Liver (tissue), 3 donors: Measurements from ENCODE around the gene CUBN.

Experiments
- EGR1 ChIP-seq, 2 donors: IDR thresholded peaks; 2 replicates each; pipeline ENCODE4 v1.6.1; 2016 to 2018; ENCODE audit warnings: antibody characterized with exemption in 2 of 2, low read depth in 2 of 2
- FOXA1 ChIP-seq: IDR thresholded peaks from 2 replicates; pipeline ENCODE4 v1.6.1; 2016; ENCODE audit warnings: antibody characterized with exemption
- GABPA ChIP-seq, 2 donors: IDR thresholded peaks in 1 of 2; conservative IDR thresholded peaks in 1 of 2; 2 replicates each; pipeline ENCODE4 v1.6.1; 2016; ENCODE audit warnings: antibody characterized with exemption in 2 of 2, mild to moderate bottlenecking in 1 of 2, moderate library complexity in 1 of 2
- HNF4G ChIP-seq: IDR thresholded peaks from 2 replicates; pipeline ENCODE4 v1.6.1; 2016; ENCODE audit warnings: antibody characterized with exemption
- RAD21 ChIP-seq, 2 donors: IDR thresholded peaks; 2 replicates each; pipeline ENCODE4 v1.6.1; 2016; ENCODE audit warnings: antibody characterized with exemption in 2 of 2, mild to moderate bottlenecking in 2 of 2
- RXRA ChIP-seq, 2 donors: IDR thresholded peaks; 2 replicates each; pipeline ENCODE4 v1.6.1; 2017 to 2018; ENCODE audit warnings: antibody characterized with exemption in 2 of 2, mild to moderate bottlenecking in 1 of 2
- SP1 ChIP-seq: IDR thresholded peaks from 2 replicates; pipeline ENCODE4 v1.6.1; 2018; ENCODE audit warnings: antibody characterized with exemption, mild to moderate bottlenecking
- TAF1 ChIP-seq: conservative IDR thresholded peaks from 2 replicates; pipeline ENCODE4 v1.6.1; 2016; ENCODE audit warnings: antibody characterized with exemption, mild to moderate bottlenecking
- YY1 ChIP-seq: IDR thresholded peaks from 2 replicates; pipeline ENCODE4 v1.6.1; 2016; ENCODE audit warnings: antibody characterized with exemption, mild to moderate bottlenecking
- TF ChIP-seq, protein P1 (sequence below): fragments of 150-350 bp; IDR thresholded peaks from 2 replicates; pipeline ENCODE4 v1.5.1; 2017; ENCODE audit warnings: improper control_type of control experiment, low read depth, low read length; ENCODE audit not compliant: missing input control
- TF ChIP-seq, protein P2 (sequence below): IDR thresholded peaks from 2 replicates; pipeline ENCODE4 v1.6.1; 2016; ENCODE audit warnings: antibody characterized with exemption
- TF ChIP-seq, protein P3 (sequence below): IDR thresholded peaks from 2 replicates; pipeline ENCODE4 v1.6.1; 2016; ENCODE audit warnings: antibody characterized with exemption
- TF ChIP-seq, protein P4 (sequence below): IDR thresholded peaks from 2 replicates; pipeline ENCODE4 v1.6.1; 2016; ENCODE audit warnings: antibody characterized with exemption, mild to moderate bottlenecking
- donor health status: healthy.
- donor health status: healthy.

DNA sequence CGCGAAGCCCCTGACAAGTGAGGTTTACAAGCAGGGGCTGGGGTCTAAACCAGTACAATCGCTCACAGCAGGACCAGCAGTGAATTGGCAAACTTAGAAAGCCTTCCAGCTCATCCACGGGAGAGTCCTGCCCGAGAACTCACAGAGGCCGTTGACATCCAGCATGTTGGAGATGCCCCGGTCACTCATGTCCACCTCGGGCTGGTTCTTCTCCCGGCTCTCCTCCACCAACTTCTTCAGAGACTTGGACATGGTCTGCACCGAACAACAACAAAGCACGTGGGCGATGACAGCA lies 312.8 kb downstream of the CUBN start:
- TF ChIP-seq, protein P1, sequence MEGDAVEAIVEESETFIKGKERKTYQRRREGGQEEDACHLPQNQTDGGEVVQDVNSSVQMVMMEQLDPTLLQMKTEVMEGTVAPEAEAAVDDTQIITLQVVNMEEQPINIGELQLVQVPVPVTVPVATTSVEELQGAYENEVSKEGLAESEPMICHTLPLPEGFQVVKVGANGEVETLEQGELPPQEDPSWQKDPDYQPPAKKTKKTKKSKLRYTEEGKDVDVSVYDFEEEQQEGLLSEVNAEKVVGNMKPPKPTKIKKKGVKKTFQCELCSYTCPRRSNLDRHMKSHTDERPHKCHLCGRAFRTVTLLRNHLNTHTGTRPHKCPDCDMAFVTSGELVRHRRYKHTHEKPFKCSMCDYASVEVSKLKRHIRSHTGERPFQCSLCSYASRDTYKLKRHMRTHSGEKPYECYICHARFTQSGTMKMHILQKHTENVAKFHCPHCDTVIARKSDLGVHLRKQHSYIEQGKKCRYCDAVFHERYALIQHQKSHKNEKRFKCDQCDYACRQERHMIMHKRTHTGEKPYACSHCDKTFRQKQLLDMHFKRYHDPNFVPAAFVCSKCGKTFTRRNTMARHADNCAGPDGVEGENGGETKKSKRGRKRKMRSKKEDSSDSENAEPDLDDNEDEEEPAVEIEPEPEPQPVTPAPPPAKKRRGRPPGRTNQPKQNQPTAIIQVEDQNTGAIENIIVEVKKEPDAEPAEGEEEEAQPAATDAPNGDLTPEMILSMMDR = no peak
- no peak for TF ChIP-seq GABPA (IDR thresholded peaks at IDR 0.05 in 1 of 2, conservative IDR thresholded peaks at IDR 0.05 in 1 of 2)
- no peak for TF ChIP-seq TAF1
- TF ChIP-seq YY1 = no peak
- TF ChIP-seq RXRA (IDR thresholded peaks at IDR 0.05) = no peak
- TF ChIP-seq, protein P2, sequence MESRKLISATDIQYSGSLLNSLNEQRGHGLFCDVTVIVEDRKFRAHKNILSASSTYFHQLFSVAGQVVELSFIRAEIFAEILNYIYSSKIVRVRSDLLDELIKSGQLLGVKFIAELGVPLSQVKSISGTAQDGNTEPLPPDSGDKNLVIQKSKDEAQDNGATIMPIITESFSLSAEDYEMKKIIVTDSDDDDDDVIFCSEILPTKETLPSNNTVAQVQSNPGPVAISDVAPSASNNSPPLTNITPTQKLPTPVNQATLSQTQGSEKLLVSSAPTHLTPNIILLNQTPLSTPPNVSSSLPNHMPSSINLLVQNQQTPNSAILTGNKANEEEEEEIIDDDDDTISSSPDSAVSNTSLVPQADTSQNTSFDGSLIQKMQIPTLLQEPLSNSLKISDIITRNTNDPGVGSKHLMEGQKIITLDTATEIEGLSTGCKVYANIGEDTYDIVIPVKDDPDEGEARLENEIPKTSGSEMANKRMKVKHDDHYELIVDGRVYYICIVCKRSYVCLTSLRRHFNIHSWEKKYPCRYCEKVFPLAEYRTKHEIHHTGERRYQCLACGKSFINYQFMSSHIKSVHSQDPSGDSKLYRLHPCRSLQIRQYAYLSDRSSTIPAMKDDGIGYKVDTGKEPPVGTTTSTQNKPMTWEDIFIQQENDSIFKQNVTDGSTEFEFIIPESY = no peak
- TF ChIP-seq, protein P3, sequence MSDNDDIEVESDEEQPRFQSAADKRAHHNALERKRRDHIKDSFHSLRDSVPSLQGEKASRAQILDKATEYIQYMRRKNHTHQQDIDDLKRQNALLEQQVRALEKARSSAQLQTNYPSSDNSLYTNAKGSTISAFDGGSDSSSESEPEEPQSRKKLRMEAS = no peak
- TF ChIP-seq HNF4G = no peak
- TF ChIP-seq FOXA1 = no peak
- TF ChIP-seq EGR1 (IDR thresholded peaks at IDR 0.05; ENCODE audit: low read depth in 2 of 2) = no peak
- TF ChIP-seq RAD21 (IDR thresholded peaks at IDR 0.05) = no peak
- TF ChIP-seq, protein P4, sequence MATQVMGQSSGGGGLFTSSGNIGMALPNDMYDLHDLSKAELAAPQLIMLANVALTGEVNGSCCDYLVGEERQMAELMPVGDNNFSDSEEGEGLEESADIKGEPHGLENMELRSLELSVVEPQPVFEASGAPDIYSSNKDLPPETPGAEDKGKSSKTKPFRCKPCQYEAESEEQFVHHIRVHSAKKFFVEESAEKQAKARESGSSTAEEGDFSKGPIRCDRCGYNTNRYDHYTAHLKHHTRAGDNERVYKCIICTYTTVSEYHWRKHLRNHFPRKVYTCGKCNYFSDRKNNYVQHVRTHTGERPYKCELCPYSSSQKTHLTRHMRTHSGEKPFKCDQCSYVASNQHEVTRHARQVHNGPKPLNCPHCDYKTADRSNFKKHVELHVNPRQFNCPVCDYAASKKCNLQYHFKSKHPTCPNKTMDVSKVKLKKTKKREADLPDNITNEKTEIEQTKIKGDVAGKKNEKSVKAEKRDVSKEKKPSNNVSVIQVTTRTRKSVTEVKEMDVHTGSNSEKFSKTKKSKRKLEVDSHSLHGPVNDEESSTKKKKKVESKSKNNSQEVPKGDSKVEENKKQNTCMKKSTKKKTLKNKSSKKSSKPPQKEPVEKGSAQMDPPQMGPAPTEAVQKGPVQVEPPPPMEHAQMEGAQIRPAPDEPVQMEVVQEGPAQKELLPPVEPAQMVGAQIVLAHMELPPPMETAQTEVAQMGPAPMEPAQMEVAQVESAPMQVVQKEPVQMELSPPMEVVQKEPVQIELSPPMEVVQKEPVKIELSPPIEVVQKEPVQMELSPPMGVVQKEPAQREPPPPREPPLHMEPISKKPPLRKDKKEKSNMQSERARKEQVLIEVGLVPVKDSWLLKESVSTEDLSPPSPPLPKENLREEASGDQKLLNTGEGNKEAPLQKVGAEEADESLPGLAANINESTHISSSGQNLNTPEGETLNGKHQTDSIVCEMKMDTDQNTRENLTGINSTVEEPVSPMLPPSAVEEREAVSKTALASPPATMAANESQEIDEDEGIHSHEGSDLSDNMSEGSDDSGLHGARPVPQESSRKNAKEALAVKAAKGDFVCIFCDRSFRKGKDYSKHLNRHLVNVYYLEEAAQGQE = no peak
- no peak for TF ChIP-seq SP1
